Testis (tissue), 2 donors: ENCODE results near the gene PRRT2.

Experiments used
- POLR2A ChIP-seq: fragments of 450-650 bp; IDR thresholded peaks from one replicate; pipeline ENCODE4 v1.6.1; 2017; ENCODE audit warnings: antibody characterized with exemption, mild to moderate bottlenecking, moderate library complexity
- TF ChIP-seq, protein P1 (sequence below), 3 experiments: fragments of 450-650 bp in 2 of 3; fragments of 200-600 bp in 1 of 3; sonication (generic) in 1 of 3; IDR thresholded peaks; one replicate each; pipeline ENCODE4 v1.5.1; 2016 to 2019; ENCODE audit warnings: antibody characterized with exemption in 3 of 3, mild to moderate bottlenecking in 2 of 3, moderate library complexity in 1 of 3

DNA sequence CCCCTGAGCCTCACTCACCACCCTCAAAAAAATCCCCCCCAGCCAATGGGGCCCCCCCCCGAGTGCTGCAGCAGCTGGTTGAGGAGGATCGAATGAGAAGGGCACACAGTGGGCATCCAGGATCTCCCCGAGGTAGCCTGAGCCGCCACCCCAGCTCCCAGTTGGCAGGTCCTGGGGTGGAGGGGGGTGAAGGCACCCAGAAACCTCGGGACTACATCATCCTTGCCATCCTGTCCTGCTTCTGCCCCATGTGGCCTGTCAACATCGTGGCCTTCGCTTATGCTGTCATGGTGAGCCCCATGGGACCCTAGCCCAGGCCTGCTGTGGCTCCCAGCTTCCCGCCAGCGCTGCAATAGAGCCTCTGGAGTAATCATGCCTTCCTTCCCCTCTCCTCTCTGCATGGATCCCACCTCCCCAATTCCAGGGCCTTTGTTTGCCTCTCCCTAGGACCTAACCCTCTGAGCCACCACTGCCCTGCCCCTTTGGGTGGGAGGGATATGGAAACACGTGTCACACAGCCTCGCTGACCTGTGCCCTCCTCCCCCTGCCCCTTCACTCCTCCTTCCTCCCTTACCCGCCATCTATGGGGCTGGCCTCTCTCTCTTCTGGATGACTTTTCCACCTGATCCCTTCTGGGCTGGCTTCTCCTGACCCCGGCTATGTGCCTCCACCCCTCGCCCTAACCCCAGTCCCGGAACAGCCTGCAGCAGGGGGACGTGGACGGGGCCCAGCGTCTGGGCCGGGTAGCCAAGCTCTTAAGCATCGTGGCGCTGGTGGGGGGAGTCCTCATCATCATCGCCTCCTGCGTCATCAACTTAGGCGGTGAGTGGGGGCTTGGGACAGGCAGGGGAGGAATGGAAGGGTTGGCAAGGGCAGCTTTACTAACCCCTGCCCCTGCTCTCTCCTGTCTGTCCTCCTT lies 1.9 kb downstream of the PRRT2 start:
- TF ChIP-seq, protein P1, sequence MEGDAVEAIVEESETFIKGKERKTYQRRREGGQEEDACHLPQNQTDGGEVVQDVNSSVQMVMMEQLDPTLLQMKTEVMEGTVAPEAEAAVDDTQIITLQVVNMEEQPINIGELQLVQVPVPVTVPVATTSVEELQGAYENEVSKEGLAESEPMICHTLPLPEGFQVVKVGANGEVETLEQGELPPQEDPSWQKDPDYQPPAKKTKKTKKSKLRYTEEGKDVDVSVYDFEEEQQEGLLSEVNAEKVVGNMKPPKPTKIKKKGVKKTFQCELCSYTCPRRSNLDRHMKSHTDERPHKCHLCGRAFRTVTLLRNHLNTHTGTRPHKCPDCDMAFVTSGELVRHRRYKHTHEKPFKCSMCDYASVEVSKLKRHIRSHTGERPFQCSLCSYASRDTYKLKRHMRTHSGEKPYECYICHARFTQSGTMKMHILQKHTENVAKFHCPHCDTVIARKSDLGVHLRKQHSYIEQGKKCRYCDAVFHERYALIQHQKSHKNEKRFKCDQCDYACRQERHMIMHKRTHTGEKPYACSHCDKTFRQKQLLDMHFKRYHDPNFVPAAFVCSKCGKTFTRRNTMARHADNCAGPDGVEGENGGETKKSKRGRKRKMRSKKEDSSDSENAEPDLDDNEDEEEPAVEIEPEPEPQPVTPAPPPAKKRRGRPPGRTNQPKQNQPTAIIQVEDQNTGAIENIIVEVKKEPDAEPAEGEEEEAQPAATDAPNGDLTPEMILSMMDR (IDR thresholded peaks at IDR 0.05) = no peak
- no peak for TF ChIP-seq POLR2A
